Thymus (tissue), 11 donors: ENCODE data around the gene IGSF23. TPM values are rescaled to one million over a fixed set of nuclear protein-coding genes. Genes with fewer than 3 reads are reported as not detected.
"Not testable (repeated sequence)": the region's sequence is repeated elsewhere in the genome, so short reads cannot be mapped to it uniquely, and the experiment has no call there.

Source experiments
- DNase-seq, 9 donors: peaks; one replicate each; pipeline ENCODE4 v3.0.0-alpha.2; 2013; ENCODE audit warnings: low spot score in 9 of 9, low read depth in 6 of 9, missing footprints in 1 of 9
- H3K27ac ChIP-seq, 2 donors: one replicate each; pipeline ENCODE4 v1.5.1; 2013; ENCODE audit warnings: control low read depth in 1 of 2, low read depth in 1 of 2, low read length in 1 of 2, mild to moderate bottlenecking in 1 of 2, moderate library complexity in 1 of 2
- H3K27me3 ChIP-seq, 2 donors: one replicate each; pipeline ENCODE4 v1.5.1; 2013; ENCODE audit warnings: low read length in 1 of 2; ENCODE audit not compliant: control insufficient read depth in 2 of 2, insufficient read depth in 1 of 2
- H3K36me3 ChIP-seq, 2 donors: one replicate each; pipeline ENCODE4 v1.5.1; 2013; ENCODE audit warnings: low read length in 1 of 2, mild to moderate bottlenecking in 1 of 2, moderate library complexity in 1 of 2; ENCODE audit not compliant: control insufficient read depth in 2 of 2, insufficient read depth in 2 of 2
- H3K4me1 ChIP-seq, 2 donors: one replicate each; pipeline ENCODE4 v1.5.1; 2013; ENCODE audit warnings: low read length in 2 of 2; ENCODE audit not compliant: control insufficient read depth in 2 of 2, insufficient read depth in 2 of 2
- H3K4me3 ChIP-seq, 2 donors: one replicate each; pipeline ENCODE4 v1.5.1; 2013; ENCODE audit warnings: low read length in 2 of 2, control low read depth in 1 of 2, mild to moderate bottlenecking in 1 of 2
- H3K9me3 ChIP-seq, 2 donors: one replicate each; pipeline ENCODE4 v1.5.1; 2013; ENCODE audit warnings: low read length in 1 of 2, mild to moderate bottlenecking in 1 of 2; ENCODE audit not compliant: control insufficient read depth in 2 of 2, insufficient read depth in 1 of 2
- WGBS: extraction: QIAGEN DNeasy Blood & Tissue Kit; methylation state at CpG from one replicate; pipeline ENCODE4 v1.1.7; 2013; 5-methylcytosine and 5-hydroxymethylcytosine counted together
- polyA plus RNA-seq: library from polyadenylated mRNA; stranded (reverse); fragments of 200-250 nt; gene quantifications from one replicate; pipeline ENCODE4 v1.2.3, GENCODE V29; 2013
- total RNA-seq: library from RNA; stranded (reverse); fragments of 120-200 nt; gene quantifications from one replicate; pipeline ENCODE4 v1.2.4, GENCODE V29; 2013
- donor health status: healthy.

The IGSF23 gene
- total and polyA plus RNA-seq, 2 donors = 0.05 to 0.14 TPM

DNA sequence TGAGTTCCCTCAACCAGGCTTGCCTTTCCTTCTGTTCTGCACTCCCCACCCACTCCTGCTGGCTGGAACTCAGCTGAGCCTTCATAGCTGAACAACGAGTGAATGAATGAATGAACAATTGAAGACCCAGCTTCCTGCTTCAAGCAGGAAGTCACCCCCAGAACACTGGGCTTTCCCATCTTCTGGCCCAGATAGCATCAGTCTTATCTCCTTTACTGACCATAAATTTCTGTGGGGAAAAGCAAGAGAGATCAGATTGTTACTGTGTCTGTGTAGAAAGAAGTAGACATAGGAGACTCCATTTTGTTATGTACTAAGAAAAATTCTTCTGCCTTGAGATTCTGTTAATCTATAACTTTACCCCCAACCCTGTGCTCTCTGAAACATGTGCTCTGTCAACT lies 19.5 kb upstream of the IGSF23 start:
- not testable (repeated sequence) for H3K27me3 ChIP-seq, H3K27ac ChIP-seq, H3K4me1 ChIP-seq, H3K36me3 ChIP-seq, DNase-seq, H3K4me3 ChIP-seq, H3K9me3 ChIP-seq
- 50% methylated on average over 1 of the region's 1 CpG for WGBS

DNA sequence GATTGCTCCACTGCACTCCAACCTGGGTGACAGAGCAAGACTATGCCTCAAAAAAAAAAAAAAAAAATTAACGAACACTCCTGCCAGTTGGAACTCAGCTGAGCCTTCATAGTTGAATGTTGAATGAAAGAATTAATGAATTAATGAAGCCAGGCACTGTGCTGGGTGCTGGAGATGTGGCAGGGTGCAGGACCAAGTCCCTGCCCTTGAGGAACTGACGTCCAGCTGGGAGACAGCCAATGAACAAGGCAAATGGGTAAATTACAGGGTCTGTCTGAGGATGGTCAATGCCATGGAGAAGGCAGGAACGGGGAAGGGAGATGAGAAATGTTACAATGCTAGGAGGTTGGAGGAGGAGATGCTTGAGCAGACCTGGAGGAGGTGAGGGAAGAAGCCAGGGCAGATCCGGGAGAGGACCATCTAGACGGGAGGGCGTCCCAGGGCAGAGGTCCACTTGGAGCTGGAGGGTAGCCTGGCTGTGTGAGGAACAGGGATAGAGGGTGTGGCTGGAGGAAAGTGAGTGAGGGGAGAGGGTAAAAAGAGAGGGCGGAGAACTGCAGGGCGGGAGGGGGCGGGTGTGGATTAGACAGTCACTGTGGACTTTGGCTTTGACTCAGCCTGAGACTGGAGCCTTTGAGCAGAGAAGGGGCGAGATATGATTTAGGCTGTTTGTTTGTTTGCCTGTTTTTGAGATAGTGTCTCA lies 16.8 kb upstream of the IGSF23 start:
- Histone ChIP-seq H3K4me3 (no peak overlapping the region), H3K9me3 (no peaks in the 10 kb centered on the region), H3K36me3 (no peaks in the 10 kb centered on the region), H3K27ac (no peak overlapping the region), H3K4me1 (no peaks in the 10 kb centered on the region), H3K27me3 (peaks cover 0 to 5% of the 10 kb centered on the region in 2 donors)
- WGBS = 95% methylated on average over 10 of the region's 10 CpGs
- no peak for DNase-seq

GRCh38 chr19:44597131-44597491 lies 16.3 kb upstream of the IGSF23 start:
- 93% methylated on average over 3 of the region's 3 CpGs for WGBS

DNA sequence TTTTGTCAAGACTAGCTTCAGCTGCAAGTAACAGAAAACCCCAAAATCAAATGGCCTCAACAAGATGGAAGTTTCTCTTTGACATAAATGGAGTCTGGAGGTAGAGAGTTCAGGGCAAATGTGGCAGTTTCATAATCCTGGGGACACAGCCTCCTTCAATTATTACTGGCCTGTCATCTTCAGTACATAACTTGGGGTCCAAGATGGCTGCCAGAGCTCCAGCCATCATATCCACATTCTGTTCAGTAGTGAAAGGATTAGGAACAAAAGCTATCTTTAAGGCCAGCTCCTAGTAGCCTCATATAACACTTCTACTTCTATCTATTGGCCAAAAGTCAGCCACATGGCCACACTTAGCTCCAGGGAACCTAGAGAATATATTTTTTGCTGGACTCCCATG lies 15.0 kb upstream of the IGSF23 start:
- Histone ChIP-seq H3K9me3 (no peaks in the 10 kb centered on the region), H3K27ac (no peak overlapping the region), H3K4me1 (no peaks in the 10 kb centered on the region), H3K4me3 (no peak overlapping the region), H3K36me3 (no peaks in the 10 kb centered on the region), H3K27me3 (peaks cover 0 to 5% of the 10 kb centered on the region in 2 donors)
- DNase-seq = no peak

More at GRCh38 chr19:44597131-44597491, 16.3 kb upstream of the IGSF23 start:
- Histone ChIP-seq H3K27me3 (peaks cover 0 to 5% of the 10 kb centered on the region in 2 donors), H3K4me3 (no peak overlapping the region), H3K27ac (no peak overlapping the region), H3K36me3 (no peaks in the 10 kb centered on the region), H3K9me3 (no peaks in the 10 kb centered on the region), H3K4me1 (no peaks in the 10 kb centered on the region)
- DNase-seq = no peak

- peaks cover 0 to 3% of the 10 kb centered on the region in 2 donors for H3K27me3 ChIP-seq
- no peaks in the 10 kb centered on the region for H3K36me3 ChIP-seq
- no peaks in the 10 kb centered on the region for H3K9me3 ChIP-seq
- no peak overlapping the region for H3K27ac ChIP-seq
- H3K4me3 ChIP-seq = no peak overlapping the region
- DNase-seq = no peak
- H3K4me1 ChIP-seq = no peaks in the 10 kb centered on the region
- 94% methylated on average over 3 of the region's 3 CpGs for WGBS
Observed at GRCh38 chr19:44598880-44599279, 14.5 kb upstream of the IGSF23 start.

DNA sequence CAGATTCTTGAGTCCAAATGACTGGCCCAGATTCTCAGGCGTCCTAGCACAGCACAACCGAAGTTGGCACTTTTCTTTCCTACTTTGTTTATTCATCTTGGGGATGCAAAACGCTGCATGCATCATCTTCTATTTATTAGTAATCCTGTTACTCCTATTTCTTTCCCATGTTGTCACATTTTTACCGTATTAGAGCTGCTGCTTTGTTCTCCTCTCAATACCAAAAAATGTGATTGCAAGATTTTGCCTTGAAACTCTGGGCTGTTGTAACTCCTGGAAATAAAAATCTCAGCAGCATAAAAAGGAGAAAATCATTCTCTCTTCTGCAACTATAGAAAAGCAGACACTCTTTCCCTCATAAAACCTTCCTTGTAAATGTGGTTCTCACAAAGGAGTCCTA lies 12.9 kb upstream of the IGSF23 start:
- no peaks in the 10 kb centered on the region for H3K36me3 ChIP-seq
- H3K4me3 ChIP-seq = no peak overlapping the region
- no peaks in the 10 kb centered on the region for H3K9me3 ChIP-seq
- H3K27me3 ChIP-seq = peaks cover 0 to 3% of the 10 kb centered on the region in 2 donors
- no peaks in the 10 kb centered on the region for H3K4me1 ChIP-seq
- 93% methylated on average over 4 of the region's 4 CpGs for WGBS
- no peak for DNase-seq
- no peak overlapping the region for H3K27ac ChIP-seq

GRCh38 chr19:44602081-44602480 lies 11.3 kb upstream of the IGSF23 start:
- no peaks in the 10 kb centered on the region for H3K36me3 ChIP-seq
- no peaks in the 10 kb centered on the region for H3K27me3 ChIP-seq
- DNase-seq = no peak
- WGBS = 97% methylated on average over 6 of the region's 6 CpGs
- no peaks in the 10 kb centered on the region for H3K9me3 ChIP-seq
- no peaks in the 10 kb centered on the region for H3K4me1 ChIP-seq
- no peak overlapping the region for H3K27ac ChIP-seq
- H3K4me3 ChIP-seq = no peak overlapping the region

DNA sequence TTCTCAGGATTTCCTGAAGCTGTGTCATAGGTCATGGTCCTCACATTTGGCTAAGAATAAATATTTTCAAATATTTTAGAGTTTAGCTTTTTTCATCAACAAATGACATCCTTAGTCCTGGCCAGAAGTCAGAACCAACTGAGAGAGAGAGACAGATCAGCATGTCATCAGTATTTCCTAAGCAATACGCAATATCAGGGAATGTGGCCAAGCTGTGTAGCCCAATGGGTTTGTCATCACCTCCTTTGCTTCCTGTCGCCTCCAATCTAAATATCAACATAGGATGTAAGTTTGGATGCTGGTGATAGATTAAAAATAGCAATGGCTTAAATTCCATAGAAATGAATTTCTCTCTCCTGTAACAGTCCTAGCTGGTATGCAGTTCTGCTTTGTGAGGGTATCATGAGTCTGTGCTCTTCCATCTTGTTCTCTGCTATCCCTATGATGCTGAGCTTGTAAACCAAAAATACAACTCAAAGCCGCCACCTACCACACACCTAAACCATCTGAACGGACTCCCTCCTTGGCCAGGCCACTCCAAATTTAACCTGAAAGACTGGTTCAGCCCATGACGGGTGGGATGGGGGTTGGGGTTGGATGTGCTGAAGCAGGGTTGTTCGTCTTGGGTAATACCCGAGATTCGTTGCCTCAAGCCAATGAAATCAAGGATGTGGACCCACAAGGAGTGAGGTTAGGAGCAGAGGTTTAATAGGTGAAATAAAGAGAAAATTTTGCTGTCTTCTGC lies 10.0 kb upstream of the IGSF23 start:
- no peak overlapping the region for H3K4me3 ChIP-seq
- no peaks in the 10 kb centered on the region for H3K4me1 ChIP-seq
- no peak for DNase-seq
- no peaks in the 10 kb centered on the region for H3K9me3 ChIP-seq
- 93% methylated on average over 8 of the region's 8 CpGs for WGBS
- no peak overlapping the region for H3K27ac ChIP-seq
- no peaks in the 10 kb centered on the region for H3K36me3 ChIP-seq
- H3K27me3 ChIP-seq = no peaks in the 10 kb centered on the region

DNA sequence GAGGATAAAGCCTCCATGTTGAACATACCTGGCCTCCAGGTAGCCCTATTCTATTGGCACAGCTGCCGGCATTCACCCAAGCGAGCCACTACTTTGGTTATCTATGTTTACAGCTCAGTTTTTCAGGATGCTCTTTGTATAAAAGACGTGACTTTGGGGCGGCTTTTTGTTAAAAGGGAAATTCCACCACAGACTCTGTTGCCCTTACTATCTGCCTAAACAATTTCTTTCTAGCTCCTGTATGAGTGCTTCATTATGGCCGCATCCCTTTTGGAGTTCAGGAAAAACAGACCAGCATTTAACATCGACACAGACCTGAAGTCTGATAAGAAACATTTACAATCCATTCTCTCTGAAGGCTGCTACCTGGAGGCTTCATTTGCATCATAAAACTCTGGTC lies 9.1 kb upstream of the IGSF23 start:
- Histone ChIP-seq H3K27ac (no peak overlapping the region), H3K36me3 (no peaks in the 10 kb centered on the region)
- 93% methylated on average over 6 of the region's 6 CpGs for WGBS

More for the DNA sequence above, 9.1 kb upstream of the IGSF23 start:
- no peak for DNase-seq
- Histone ChIP-seq H3K9me3 (no peaks in the 10 kb centered on the region), H3K4me3 (no peak overlapping the region), H3K27me3 (no peaks in the 10 kb centered on the region), H3K4me1 (no peaks in the 10 kb centered on the region)
